Measurements from ENCODE around the gene LNPK. TPM values are rescaled to one million over a fixed set of nuclear protein-coding genes. Genes with fewer than 3 reads are reported as not detected.

Gene LNPK
- total RNA-seq, 1 experiment from 2014 or later: 21.9 TPM

DNA sequence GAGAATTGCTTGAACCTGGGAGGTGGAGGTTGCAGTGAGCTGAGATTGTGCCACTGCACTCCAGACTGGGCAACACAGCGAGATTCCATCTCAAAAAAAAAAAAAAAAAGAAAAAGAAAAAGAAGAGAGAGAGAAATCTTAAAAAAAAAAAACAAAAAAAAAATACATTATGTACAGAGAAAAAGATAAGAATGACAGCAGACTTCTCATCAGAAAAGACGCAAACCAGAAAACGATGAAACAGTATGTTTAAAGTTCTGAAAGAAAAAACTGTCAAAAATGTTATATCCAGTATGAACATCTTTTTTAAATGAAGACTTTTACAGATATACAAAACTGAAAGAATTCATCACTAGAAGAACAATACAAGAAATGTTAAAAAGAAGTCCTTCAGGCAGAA lies 60.4 kb downstream of the LNPK start:
- no TSS peak for BruUV-seq (replicated peaks)
- Histone ChIP-seq H3K36me3 (ENCODE audit: low read depth, low read length) (peaks cover 10% of the 10 kb centered on the region), H4K20me1 (ENCODE audit: low read length) (no peaks in the 10 kb centered on the region), H3K4me2 (ENCODE audit: low read length) (no peak overlapping the region), H3K9me3 (ENCODE audit: low read length) (no peaks in the 10 kb centered on the region), H3K27ac (ENCODE audit: low read length) (no peak overlapping the region), H3K9me2 (replicated peaks; ENCODE audit: low read length) (no peaks in the 10 kb centered on the region), H3K27me3 (ENCODE audit: low read length) (no peaks in the 10 kb centered on the region), H3K79me2 (ENCODE audit: low read length) (no peaks in the 10 kb centered on the region), H3K4me3 (ENCODE audit: low read length) (no peak overlapping the region), H3K9ac (ENCODE audit: low read length) (no peak overlapping the region), H2AFZ (ENCODE audit: low read length) (no peak overlapping the region), H3K4me1 (ENCODE audit: insufficient read depth, low read length) (no peaks in the 10 kb centered on the region), H3F3A (ENCODE audit: low read length, unreplicated experiment) (no peaks in the 10 kb centered on the region)
- ATAC-seq: no peak
- DNase-seq: no peak
- ChIA-PET POLR2A (ENCODE audit: unreplicated experiment) (no interaction called here), CTCF (no interaction called here)
- TF ChIP-seq, protein P1, sequence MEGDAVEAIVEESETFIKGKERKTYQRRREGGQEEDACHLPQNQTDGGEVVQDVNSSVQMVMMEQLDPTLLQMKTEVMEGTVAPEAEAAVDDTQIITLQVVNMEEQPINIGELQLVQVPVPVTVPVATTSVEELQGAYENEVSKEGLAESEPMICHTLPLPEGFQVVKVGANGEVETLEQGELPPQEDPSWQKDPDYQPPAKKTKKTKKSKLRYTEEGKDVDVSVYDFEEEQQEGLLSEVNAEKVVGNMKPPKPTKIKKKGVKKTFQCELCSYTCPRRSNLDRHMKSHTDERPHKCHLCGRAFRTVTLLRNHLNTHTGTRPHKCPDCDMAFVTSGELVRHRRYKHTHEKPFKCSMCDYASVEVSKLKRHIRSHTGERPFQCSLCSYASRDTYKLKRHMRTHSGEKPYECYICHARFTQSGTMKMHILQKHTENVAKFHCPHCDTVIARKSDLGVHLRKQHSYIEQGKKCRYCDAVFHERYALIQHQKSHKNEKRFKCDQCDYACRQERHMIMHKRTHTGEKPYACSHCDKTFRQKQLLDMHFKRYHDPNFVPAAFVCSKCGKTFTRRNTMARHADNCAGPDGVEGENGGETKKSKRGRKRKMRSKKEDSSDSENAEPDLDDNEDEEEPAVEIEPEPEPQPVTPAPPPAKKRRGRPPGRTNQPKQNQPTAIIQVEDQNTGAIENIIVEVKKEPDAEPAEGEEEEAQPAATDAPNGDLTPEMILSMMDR (conservative IDR thresholded peaks at IDR 0.05; ENCODE audit: low read depth, low read length): no peak
- TF ChIP-seq EZH2phosphoT487 (IDR thresholded peaks at IDR 0.05; ENCODE audit: borderline replicate concordance, low read length): no peak
- no peak for TF ChIP-seq EZH2 (IDR thresholded peaks at IDR 0.05; ENCODE audit: low read length, unreplicated experiment)
- intact Hi-C loops (cut with micrococcal nuclease): no loop called here

DNA sequence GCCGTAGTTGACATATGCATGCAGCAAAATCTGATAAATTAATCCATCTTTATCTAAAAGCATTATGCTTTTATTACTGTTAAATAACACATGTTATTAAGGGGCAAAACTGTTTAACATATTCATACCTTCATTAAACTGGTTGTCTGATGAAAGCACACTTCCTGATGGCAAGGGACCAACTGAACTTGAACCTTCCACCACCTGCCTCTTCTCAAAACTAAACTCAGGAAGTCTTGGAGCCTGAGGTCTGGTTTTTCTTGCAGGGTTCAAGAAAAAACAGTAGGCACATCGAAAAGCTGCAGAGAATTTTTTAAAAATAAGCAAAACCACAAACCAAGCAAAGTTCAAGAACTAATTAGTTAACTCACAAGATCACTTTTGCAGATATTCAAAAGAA lies 64.9 kb downstream of the LNPK start:
- DNase-seq (no peak), ATAC-seq (no peak)
- Histone ChIP-seq H3K27ac (ENCODE audit: low read length) (no peak overlapping the region), H4K20me1 (ENCODE audit: low read length) (no peaks in the 10 kb centered on the region), H3K4me3 (ENCODE audit: low read length) (no peak overlapping the region), H3K9ac (ENCODE audit: low read length) (no peak overlapping the region), H3F3A (ENCODE audit: low read length, unreplicated experiment) (no peaks in the 10 kb centered on the region), H3K27me3 (ENCODE audit: low read length) (no peaks in the 10 kb centered on the region), H3K9me3 (ENCODE audit: low read length) (no peaks in the 10 kb centered on the region), H2AFZ (ENCODE audit: low read length) (no peak overlapping the region), H3K4me2 (ENCODE audit: low read length) (no peak overlapping the region), H3K36me3 (ENCODE audit: low read depth, low read length) (peaks cover 14% of the 10 kb centered on the region), H3K4me1 (ENCODE audit: insufficient read depth, low read length) (no peaks in the 10 kb centered on the region), H3K9me2 (replicated peaks; ENCODE audit: low read length) (no peaks in the 10 kb centered on the region), H3K79me2 (ENCODE audit: low read length) (no peaks in the 10 kb centered on the region)
- no TSS peak for BruUV-seq (replicated peaks)
- POLR2A ChIA-PET (ENCODE audit: unreplicated experiment): no interaction called here
- intact Hi-C loops (cut with micrococcal nuclease): no loop called here
- CTCF ChIA-PET: no interaction called here
- TF ChIP-seq, protein P1 (conservative IDR thresholded peaks at IDR 0.05; ENCODE audit: low read depth, low read length): no peak
- TF ChIP-seq EZH2 (IDR thresholded peaks at IDR 0.05; ENCODE audit: low read length, unreplicated experiment) (no peak), EZH2phosphoT487 (IDR thresholded peaks at IDR 0.05; ENCODE audit: borderline replicate concordance, low read length) (no peak)

DNA sequence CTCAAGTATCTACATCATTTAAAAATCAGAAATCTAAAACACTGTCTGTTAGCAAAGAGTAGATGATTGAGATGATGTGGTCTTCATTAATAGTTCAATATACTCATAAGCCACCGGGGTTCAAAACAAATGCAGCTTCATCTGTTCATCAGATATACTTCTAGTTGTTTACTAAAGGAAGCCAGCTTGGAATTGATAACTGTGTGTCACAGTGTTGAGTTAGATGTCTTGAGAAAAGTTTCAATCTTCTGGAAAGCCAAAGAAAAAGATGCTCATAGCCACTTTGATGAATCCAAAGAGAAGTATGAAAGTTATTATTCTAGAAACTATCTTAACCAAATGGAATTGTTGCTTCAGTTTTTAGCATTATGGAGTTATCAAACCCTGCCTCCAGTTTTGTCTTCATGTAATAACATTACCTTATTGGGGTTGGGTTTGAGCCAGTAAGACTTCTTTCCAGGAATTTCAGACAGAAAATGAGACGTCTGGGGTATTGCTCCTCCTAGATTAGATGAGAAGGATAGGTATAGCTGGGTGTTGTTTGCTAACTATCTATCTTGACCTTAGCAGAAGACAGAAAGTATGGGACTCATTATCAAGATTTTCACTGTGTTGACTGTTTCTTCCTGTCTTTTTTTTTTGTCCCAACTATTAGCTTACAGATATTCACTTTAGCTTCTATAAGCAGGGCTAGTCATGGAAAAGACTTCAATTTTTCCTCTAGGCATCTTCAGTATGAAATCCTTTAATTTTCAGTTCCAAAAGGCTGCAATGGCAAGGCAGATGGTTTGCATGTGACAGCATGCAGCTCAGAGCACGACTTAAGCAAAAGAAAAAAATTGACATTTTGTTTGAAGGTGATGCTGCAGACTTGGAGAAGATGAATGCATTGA lies 66.5 kb downstream of the LNPK start:
- intact Hi-C loops (cut with micrococcal nuclease): no loop called here
- ChIA-PET POLR2A (ENCODE audit: unreplicated experiment) (no interaction called here), CTCF (interaction anchor here (0.5 kb wide), 1 partner anchor 629 kb away, joined by 3 read pairs; no protein-coding TSS in a partner anchor)
- Histone ChIP-seq H4K20me1 (ENCODE audit: low read length) (no peaks in the 10 kb centered on the region), H3K4me3 (ENCODE audit: low read length) (no peak overlapping the region), H3K27ac (ENCODE audit: low read length) (no peak overlapping the region), H3K27me3 (ENCODE audit: low read length) (no peaks in the 10 kb centered on the region), H3K9ac (ENCODE audit: low read length) (no peak overlapping the region), H3K4me1 (ENCODE audit: insufficient read depth, low read length) (peaks cover 11% of the 10 kb centered on the region), H3K79me2 (ENCODE audit: low read length) (no peaks in the 10 kb centered on the region), H3F3A (ENCODE audit: low read length, unreplicated experiment) (no peaks in the 10 kb centered on the region), H3K9me3 (ENCODE audit: low read length) (no peaks in the 10 kb centered on the region), H3K4me2 (ENCODE audit: low read length) (no peak overlapping the region), H3K36me3 (ENCODE audit: low read depth, low read length) (peaks cover 12% of the 10 kb centered on the region; the same call in 1 of the 2 replicates), H2AFZ (ENCODE audit: low read length) (no peak overlapping the region), H3K9me2 (replicated peaks; ENCODE audit: low read length) (no peaks in the 10 kb centered on the region)
- no peak for ATAC-seq
- no peak for DNase-seq
- no TSS peak for BruUV-seq (replicated peaks)
- TF ChIP-seq EZH2 (IDR thresholded peaks at IDR 0.05; ENCODE audit: low read length, unreplicated experiment): no peak
- TF ChIP-seq EZH2phosphoT487 (IDR thresholded peaks at IDR 0.05; ENCODE audit: borderline replicate concordance, low read length): no peak
- TF ChIP-seq, protein P1 (conservative IDR thresholded peaks at IDR 0.05; ENCODE audit: low read depth, low read length): no peak
